Gastroesophageal sphincter (tissue), 3 donors: Measurements from ENCODE around the gene SLC17A8.

ENCODE experiments used
- CTCF ChIP-seq, 4 experiments: fragments of 200-600 bp in 2 of 4; fragments of 450-650 bp in 2 of 4; sonication (generic) in 1 of 4; IDR thresholded peaks; one replicate each; pipeline ENCODE4 v1.5.1; 2017 to 2019; ENCODE audit warnings: antibody characterized with exemption in 4 of 4, mild to moderate bottlenecking in 2 of 4, moderate library complexity in 2 of 4
- POLR2A ChIP-seq, 2 donors: fragments of 450-650 bp; IDR thresholded peaks; one replicate each; pipeline ENCODE4 v1.6.1; 2017; ENCODE audit warnings: antibody characterized with exemption in 2 of 2, mild to moderate bottlenecking in 2 of 2, moderate library complexity in 1 of 2

GRCh38 chr12:100360450-100360849 is 3.6 kb downstream of the SLC17A8 start:
- TF ChIP-seq CTCF (IDR thresholded peaks at IDR 0.05) (no peak), POLR2A (IDR thresholded peaks at IDR 0.05) (no peak)
